Mesodermal cell (in vitro differentiated cells): Measurements from ENCODE around the gene NR3C2.

ENCODE experiments used
- H3K27ac ChIP-seq: 2 replicates; pipeline ENCODE4 v1.7.0; 2013; ENCODE audit warnings: mild to moderate bottlenecking, low read depth, low read length, moderate library complexity; ENCODE audit not compliant: severe bottlenecking
- H3K36me3 ChIP-seq: 2 replicates; pipeline ENCODE4 v1.7.1; 2013; ENCODE audit warnings: mild to moderate bottlenecking, low read length, moderate library complexity; ENCODE audit not compliant: control insufficient read depth, insufficient read depth
- H3K4me1 ChIP-seq: one replicate; pipeline ENCODE4 v1.7.1; 2013; ENCODE audit warnings: mild to moderate bottlenecking, low read length; ENCODE audit not compliant: insufficient read depth, control insufficient read depth, poor library complexity, severe bottlenecking
- H3K4me3 ChIP-seq: 2 replicates; pipeline ENCODE4 v1.7.0; 2013; ENCODE audit warnings: low read length, control low read depth, mild to moderate bottlenecking; ENCODE audit not compliant: insufficient read depth, poor library complexity, severe bottlenecking; ENCODE audit errors: extremely low read depth
- H3K9me3 ChIP-seq: 2 replicates; pipeline ENCODE4 v1.7.1; 2013; ENCODE audit warnings: mild to moderate bottlenecking, low read length, moderate library complexity; ENCODE audit not compliant: control insufficient read depth
- WGBS, 2 experiments: methylation state at CpG; one replicate each; pipeline ENCODE4 v1.1.5; 2013; ENCODE audit warnings: missing lambda C conversion rate in 2 of 2; ENCODE audit not compliant: insufficient coverage in 2 of 2; 5-methylcytosine and 5-hydroxymethylcytosine counted together

The NR3C2 gene

GRCh38 chr4:148253768-148254167 is 188.4 kb downstream of the NR3C2 start:
- 79 to 92% methylated on average over 3 of the region's 4 CpGs for WGBS, 2 experiments
- no peaks in the 10 kb centered on the region for H3K9me3 ChIP-seq
- H3K27ac ChIP-seq = no peak overlapping the region
- no peaks in the 10 kb centered on the region for H3K36me3 ChIP-seq
- H3K4me3 ChIP-seq = no peak overlapping the region
- no peaks in the 10 kb centered on the region for H3K4me1 ChIP-seq

- Histone ChIP-seq H3K9me3 (no peaks in the 10 kb centered on the region), H3K4me1 (no peaks in the 10 kb centered on the region), H3K4me3 (no peak overlapping the region), H3K36me3 (no peaks in the 10 kb centered on the region), H3K27ac (no peak overlapping the region)
- WGBS, 2 experiments = no CpG with 5 or more reads among the region's 4 CpGs
These were observed 193.4 kb downstream of the NR3C2 start for GRCh38 chr4:148248824-148249223.

- no peaks in the 10 kb centered on the region for H3K4me1 ChIP-seq
- no peak overlapping the region for H3K4me3 ChIP-seq
- no peak overlapping the region for H3K27ac ChIP-seq
- no peaks in the 10 kb centered on the region for H3K36me3 ChIP-seq
- H3K9me3 ChIP-seq = no peaks in the 10 kb centered on the region
- WGBS, 2 experiments = 80% methylated on average over 1 of the region's 3 CpGs; no CpG with 5 or more reads in 1 of the 2 experiments
These were observed 197.2 kb downstream of the NR3C2 start for GRCh38 chr4:148245015-148245414.

- no peaks in the 10 kb centered on the region for H3K36me3 ChIP-seq
- no peak overlapping the region for H3K27ac ChIP-seq
- 89 to 100% methylated on average over 2 to 5 of the region's 6 CpGs for WGBS, 2 experiments
- no peak overlapping the region for H3K4me3 ChIP-seq
- no peaks in the 10 kb centered on the region for H3K9me3 ChIP-seq
- H3K4me1 ChIP-seq = no peaks in the 10 kb centered on the region
These were observed 198.4 kb downstream of the NR3C2 start for GRCh38 chr4:148243837-148244236.

- Histone ChIP-seq H3K27ac (no peak overlapping the region), H3K9me3 (no peaks in the 10 kb centered on the region), H3K4me1 (no peaks in the 10 kb centered on the region), H3K4me3 (no peak overlapping the region), H3K36me3 (no peaks in the 10 kb centered on the region)
- 80% methylated on average over 1 of the region's 4 CpGs; no CpG with 5 or more reads in 1 of the 2 experiments for WGBS, 2 experiments
These were observed 202.0 kb downstream of the NR3C2 start for GRCh38 chr4:148240241-148240640.

GRCh38 chr4:148239494-148239985 is 202.7 kb downstream of the NR3C2 start:
- no peaks in the 10 kb centered on the region for H3K9me3 ChIP-seq
- 89 to 100% methylated on average over 2 to 3 of the region's 5 CpGs for WGBS, 2 experiments
- no peak overlapping the region for H3K27ac ChIP-seq
- H3K4me3 ChIP-seq = no peak overlapping the region
- H3K4me1 ChIP-seq = no peaks in the 10 kb centered on the region
- H3K36me3 ChIP-seq = no peaks in the 10 kb centered on the region

- Histone ChIP-seq H3K27ac (no peak overlapping the region), H3K9me3 (no peaks in the 10 kb centered on the region), H3K36me3 (no peaks in the 10 kb centered on the region), H3K4me1 (no peaks in the 10 kb centered on the region), H3K4me3 (no peak overlapping the region)
- 93 to 100% methylated on average over 3 to 4 of the region's 4 CpGs for WGBS, 2 experiments
These were observed 203.3 kb downstream of the NR3C2 start for GRCh38 chr4:148238811-148239493.

GRCh38 chr4:148238086-148238485 is 204.1 kb downstream of the NR3C2 start:
- no peak overlapping the region for H3K4me3 ChIP-seq
- H3K27ac ChIP-seq = no peak overlapping the region
- WGBS, 2 experiments = no CpG with 5 or more reads among the region's 3 CpGs
- no peaks in the 10 kb centered on the region for H3K4me1 ChIP-seq
- no peaks in the 10 kb centered on the region for H3K36me3 ChIP-seq
- no peaks in the 10 kb centered on the region for H3K9me3 ChIP-seq

GRCh38 chr4:148235809-148236208 is 206.4 kb downstream of the NR3C2 start:
- Histone ChIP-seq H3K4me1 (no peaks in the 10 kb centered on the region), H3K9me3 (no peaks in the 10 kb centered on the region), H3K27ac (no peak overlapping the region), H3K4me3 (no peak overlapping the region), H3K36me3 (no peaks in the 10 kb centered on the region)
- WGBS, 2 experiments = 83 to 100% methylated on average over 1 to 3 of the region's 3 CpGs

- no peaks in the 10 kb centered on the region for H3K36me3 ChIP-seq
- no peaks in the 10 kb centered on the region for H3K4me1 ChIP-seq
- no peak overlapping the region for H3K4me3 ChIP-seq
- WGBS, 2 experiments = 92 to 100% methylated on average over 1 of the region's 1 CpG
- H3K27ac ChIP-seq = no peak overlapping the region
- H3K9me3 ChIP-seq = no peaks in the 10 kb centered on the region
These were observed 212.4 kb downstream of the NR3C2 start for GRCh38 chr4:148229798-148230197.

GRCh38 chr4:148229028-148229427 is 213.2 kb downstream of the NR3C2 start:
- 89 to 93% methylated on average over 4 of the region's 4 CpGs for WGBS, 2 experiments
- H3K4me3 ChIP-seq = no peak overlapping the region
- no peaks in the 10 kb centered on the region for H3K4me1 ChIP-seq
- no peak overlapping the region for H3K27ac ChIP-seq
- no peaks in the 10 kb centered on the region for H3K9me3 ChIP-seq
- H3K36me3 ChIP-seq = no peaks in the 10 kb centered on the region
